HCT116 (cell line): Measurements from ENCODE around the gene JAK1. TPM values are rescaled to one million over a fixed set of nuclear protein-coding genes. Genes with fewer than 3 reads are reported as not detected.

ENCODE experiments used
- ATAC-seq: fragments of 200-7000 bp; cut with Tn5 transposase; 2 replicates; pipeline ENCODE4 v1.9.1; 2020; ENCODE audit warnings: mild to moderate bottlenecking, moderate library complexity
- BruUV-seq: library from RNA; stranded (reverse); fragments of 400-500 nt; replicated peaks from 2 replicates; lab custom pipeline; 2021; lab: Mats Ljungman, UMichigan
- CTCF ChIA-PET: fragments of 300-600 bp; sonication (Branson Sonifier 250); formaldehyde crosslinking; loops from one replicate; lab custom pipeline; 2021; ENCODE audit warnings: antibody characterized with exemption; lab: Charles Lee
- POLR2A ChIA-PET: fragments of 300-600, 350-600 bp; sonication (Branson Sonifier 250); formaldehyde crosslinking; loops from one replicate; lab custom pipeline; 2021; ENCODE audit warnings: antibody characterized with exemption; lab: Charles Lee
- RAD21 ChIA-PET, 2 experiments: fragments of 300-600 bp; sonication (Branson Sonifier 250); formaldehyde crosslinking; loops; one replicate each; lab custom pipeline; 2023; ENCODE audit warnings: low total read pairs in 2 of 2; ENCODE audit not compliant: uncharacterized antibody in 2 of 2, unreplicated experiment in 2 of 2, low non-redundant PET in 1 of 2; lab: Charles Lee
- DNase-seq: peaks from one replicate; pipeline ENCODE4 v3.0.0-alpha.2; 2010; ENCODE audit warnings: low read depth, low spot score
- H2AFZ ChIP-seq: fragments of 200-600 bp; shearing (Covaris generic), sonication (generic); 2 replicates; pipeline ENCODE4 v1.6.1; 2017; ENCODE audit warnings: low read depth, mixed run types, mixed read lengths, antibody characterized with exemption, low read length; ENCODE audit not compliant: poor library complexity, severe bottlenecking
- H3K27ac ChIP-seq: 2 replicates; pipeline ENCODE4 v1.5.1; 2012; ENCODE audit warnings: low read depth, low read length
- H3K27me3 ChIP-seq: fragments of 200-600 bp; sonication (generic); 2 replicates; pipeline ENCODE4 v1.6.1; 2016; ENCODE audit warnings: mixed run types, low read length, mixed read lengths; ENCODE audit not compliant: insufficient read depth
- H3K36me3 ChIP-seq, 2 experiments: fragments of 200-500 bp in 1 of 2; fragments of 200-600 bp in 1 of 2; sonication (Bioruptor generic) in 1 of 2; sonication (generic) in 1 of 2; 2 replicates each; pipeline versions ENCODE4 v1.5.1 to v1.6.1; 2014 to 2016; ENCODE audit warnings: low read length in 2 of 2, inconsistent platforms in 1 of 2, mixed read lengths in 1 of 2, mixed run types in 1 of 2; ENCODE audit not compliant: insufficient read depth in 2 of 2, control insufficient read depth in 1 of 2
- H3K4me1 ChIP-seq, 2 experiments: fragments of 200-600 bp in 1 of 2; sonication (generic) in 1 of 2; 2 replicates each; pipeline versions ENCODE4 v1.5.1 to v1.6.1; 2012 to 2017; ENCODE audit warnings: low read length in 2 of 2, inconsistent platforms in 1 of 2, mild to moderate bottlenecking in 1 of 2, mixed read lengths in 1 of 2, mixed run types in 1 of 2, moderate library complexity in 1 of 2; ENCODE audit not compliant: insufficient read depth in 2 of 2, control insufficient read depth in 1 of 2
- H3K4me2 ChIP-seq: fragments of 200-600 bp; sonication (generic); 2 replicates; pipeline ENCODE4 v1.6.1; 2017; ENCODE audit warnings: mixed run types, low read length, mixed read lengths
- H3K4me3 ChIP-seq, 2 experiments: fragments of 200-600 bp in 1 of 2; sonication (generic) in 1 of 2; replicated peaks in 1 of 2; 2 replicates each; pipeline ENCODE4 v1.5.1; 2011 to 2016; ENCODE audit warnings: low read length in 2 of 2, control low read depth in 1 of 2, low read depth in 1 of 2, mild to moderate bottlenecking in 1 of 2, mixed read lengths in 1 of 2, mixed run types in 1 of 2
- H3K79me2 ChIP-seq: fragments of 200-600 bp; sonication (generic); 2 replicates; pipeline ENCODE4 v1.6.1; 2017; ENCODE audit warnings: mild to moderate bottlenecking, mixed run types, low read length, moderate library complexity, mixed read lengths; ENCODE audit not compliant: insufficient read depth
- H3K9ac ChIP-seq: fragments of 200-600 bp; sonication (generic); 2 replicates; pipeline ENCODE4 v1.6.1; 2016; ENCODE audit warnings: low read length, mixed read lengths
- H3K9me2 ChIP-seq: fragments of 200-600 bp; sonication (generic), shearing (Covaris generic); 2 replicates; pipeline ENCODE4 v1.6.1; 2017; ENCODE audit warnings: mixed run types, mild to moderate bottlenecking, moderate library complexity; ENCODE audit not compliant: insufficient read depth
- H3K9me3 ChIP-seq, 2 experiments: fragments of 200-500 bp in 1 of 2; fragments of 200-600 bp in 1 of 2; sonication (Bioruptor generic) in 1 of 2; sonication (generic) in 1 of 2; 2 replicates each; pipeline ENCODE4 v1.6.1; 2014 to 2017; ENCODE audit warnings: low read length in 2 of 2, mixed read lengths in 2 of 2, inconsistent platforms in 1 of 2, low read depth in 1 of 2, mild to moderate bottlenecking in 1 of 2, mixed run types in 1 of 2, moderate library complexity in 1 of 2; ENCODE audit not compliant: control insufficient read depth in 1 of 2, insufficient read depth in 1 of 2
- H4K20me1 ChIP-seq: fragments of 200-600 bp; sonication (generic), shearing (Covaris generic); 2 replicates; pipeline ENCODE4 v1.6.1; 2017; ENCODE audit warnings: mixed run types, mild to moderate bottlenecking, moderate library complexity; ENCODE audit not compliant: insufficient read depth
- CBX3 ChIP-seq: IDR thresholded peaks from 2 replicates; pipeline ENCODE4 v1.6.1; 2012; ENCODE audit warnings: low read depth
- CEBPB ChIP-seq: IDR thresholded peaks from 2 replicates; pipeline ENCODE4 v1.6.1; 2012; ENCODE audit warnings: low read depth
- EZH2 ChIP-seq: fragments of 200-600 bp; sonication (generic); IDR thresholded peaks from 2 replicates; pipeline ENCODE4 v1.6.1; 2017; ENCODE audit warnings: antibody characterized with exemption, mixed run types
- EZH2phosphoT487 ChIP-seq: fragments of 200-600 bp; IDR thresholded peaks from 2 replicates; pipeline ENCODE4 v1.6.1; 2018; ENCODE audit warnings: antibody characterized with exemption, borderline replicate concordance
- FOSL1 ChIP-seq: IDR thresholded peaks from 2 replicates; pipeline ENCODE4 v1.6.1; 2012; ENCODE audit warnings: low read depth
- SIN3A ChIP-seq: IDR thresholded peaks from 2 replicates; pipeline ENCODE4 v1.6.1; 2012; ENCODE audit warnings: low read depth
- SRF ChIP-seq: IDR thresholded peaks from 2 replicates; pipeline ENCODE4 v1.6.1; 2012; ENCODE audit warnings: low read depth
- TCF7L2 ChIP-seq: IDR thresholded peaks from 2 replicates; pipeline ENCODE4 v1.7.0; 2011; ENCODE audit warnings: borderline replicate concordance, inconsistent platforms; ENCODE audit not compliant: insufficient read depth, insufficient read length; ENCODE audit errors: extremely low read depth
- YY1 ChIP-seq: IDR thresholded peaks from 2 replicates; pipeline ENCODE4 v1.6.1; 2011; ENCODE audit warnings: low read length, low read depth, moderate library complexity, mild to moderate bottlenecking; ENCODE audit not compliant: insufficient replicate concordance; ENCODE audit errors: extremely low read depth
- ZBTB33 ChIP-seq: IDR thresholded peaks from 2 replicates; pipeline ENCODE4 v1.6.1; 2011; ENCODE audit warnings: mild to moderate bottlenecking, low read length, moderate library complexity; ENCODE audit not compliant: insufficient replicate concordance; ENCODE audit errors: extremely low read depth
- ZFX ChIP-seq: fragments of 450-650 bp; IDR thresholded peaks from 2 replicates; pipeline ENCODE4 v1.6.1; 2017
- ZNF274 ChIP-seq: fragments of 200-500 bp; sonication (Bioruptor generic); IDR thresholded peaks from 2 replicates; pipeline ENCODE4 v1.6.1; 2014; ENCODE audit warnings: mild to moderate bottlenecking, low read depth, low read length, inconsistent platforms
- intact Hi-C: fragments of 100-400 bp; cut with micrococcal nuclease; formaldehyde crosslinking; loops from 2 replicates; pipeline ENCODE4 v1.10.0; 2022
- total RNA-seq: library from RNA; stranded (reverse); gene quantifications from one replicate; pipeline ENCODE4 v1.2.1, GENCODE V29; 2021; ENCODE audit not compliant: unreplicated experiment

The JAK1 gene
- total RNA-seq, 1 experiment from 2014 or later = 53.2 TPM

DNA sequence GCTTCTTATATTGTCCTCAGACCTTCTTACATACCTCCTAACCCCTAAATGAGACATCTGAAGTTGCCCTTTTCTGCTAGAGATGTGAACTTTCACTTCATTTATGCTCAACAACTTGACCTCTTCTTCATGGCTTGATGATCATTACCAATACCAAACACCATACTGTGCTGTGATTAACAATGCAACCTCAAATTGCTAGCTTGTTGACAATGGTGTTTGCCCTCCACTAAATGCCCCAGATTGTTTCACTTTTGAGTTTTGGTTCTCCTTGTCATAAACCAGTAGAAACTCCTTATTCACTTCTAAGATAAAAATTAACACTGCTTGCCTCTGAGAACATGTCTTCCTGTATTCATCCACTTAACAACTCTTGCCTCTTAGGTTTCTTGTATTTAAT, 5.6 kb downstream of the JAK1 start:
- CTCF ChIA-PET = no interaction called here
- TF ChIP-seq TCF7L2 (no peak), CEBPB (no peak), ZFX (no peak), EZH2phosphoT487 (no peak), SIN3A (no peak), ZBTB33 (no peak), FOSL1 (no peak), YY1 (no peak), SRF (no peak), EZH2 (no peak), CBX3 (no peak), ZNF274 (no peak)
- H3K79me2 ChIP-seq = peaks cover 78% of the 10 kb centered on the region

More for the DNA sequence above, 5.6 kb downstream of the JAK1 start:
- Histone ChIP-seq H3K4me2 (no peak overlapping the region), H3K9me2 (no peaks in the 10 kb centered on the region), H3K4me1 (peaks cover 19 to 27% of the 10 kb centered on the region in 2 experiments), H3K9ac (no peak overlapping the region), H3K9me3 (no peaks in the 10 kb centered on the region), H2AFZ (no peak overlapping the region), H3K4me3 (no peak overlapping the region), H3K27ac (no peak overlapping the region), H3K27me3 (no peaks in the 10 kb centered on the region), H4K20me1 (no peaks in the 10 kb centered on the region), H3K36me3 (no peaks in the 10 kb centered on the region)
- ChIA-PET RAD21 (no interaction called here), POLR2A (no interaction called here)
- intact Hi-C loops = loop anchor here (10.0 kb wide), 1 partner anchor 96 kb away; no protein-coding TSS in a partner anchor
- no peak for DNase-seq
- no peak for ATAC-seq
- BruUV-seq = no TSS peak
